Measurements from ENCODE around the gene ANKRD12.

DNA sequence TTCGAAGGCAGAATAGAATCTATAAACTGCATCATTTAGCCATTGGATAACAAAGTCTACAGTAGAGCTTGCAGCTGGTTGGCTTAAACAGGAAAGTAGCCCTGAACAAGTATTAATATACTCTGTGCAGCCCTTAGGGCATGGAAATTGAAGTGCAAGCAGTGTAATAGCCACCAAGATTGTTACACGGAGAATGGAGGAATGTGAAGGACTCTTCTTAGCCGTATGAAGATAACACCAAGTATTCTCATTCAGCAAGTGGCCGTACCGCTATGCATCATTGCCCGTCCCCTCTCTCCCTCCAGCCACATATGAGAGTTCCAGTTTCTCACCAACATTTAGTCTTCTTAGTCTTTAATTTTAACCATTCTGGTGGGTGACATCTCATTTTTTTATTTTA is 40.5 kb downstream of the ANKRD12 start:
- no peak for TF ChIP-seq CTCF (IDR thresholded peaks at IDR 0.05; ENCODE audit: low read length)
- TF ChIP-seq EZH2 (IDR thresholded peaks at IDR 0.05; ENCODE audit: borderline replicate concordance, low read length): no peak

All from OCI-LY1 (cell line).